Forelimb muscle (tissue), 1 donor: ENCODE measurements around the gene MAP3K3. TPM values are rescaled to one million over a fixed set of nuclear protein-coding genes. Genes with fewer than 3 reads are reported as not detected.
A peak's percentile ranks its signal among the peaks of the same experiment; 100 is the strongest.

Source experiments
- DNase-seq: peaks from one replicate; pipeline ENCODE4 v3.0.0-alpha.2; 2013; ENCODE audit warnings: low read depth
- polyA plus RNA-seq: library from polyadenylated mRNA; unstranded; fragments of 120-200 nt; gene quantifications from one replicate; pipeline ENCODE4 v1.2.1, GENCODE V29; 2013; ENCODE audit not compliant: insufficient read length

The MAP3K3 gene
- 20.8 TPM for polyA plus RNA-seq

DNA sequence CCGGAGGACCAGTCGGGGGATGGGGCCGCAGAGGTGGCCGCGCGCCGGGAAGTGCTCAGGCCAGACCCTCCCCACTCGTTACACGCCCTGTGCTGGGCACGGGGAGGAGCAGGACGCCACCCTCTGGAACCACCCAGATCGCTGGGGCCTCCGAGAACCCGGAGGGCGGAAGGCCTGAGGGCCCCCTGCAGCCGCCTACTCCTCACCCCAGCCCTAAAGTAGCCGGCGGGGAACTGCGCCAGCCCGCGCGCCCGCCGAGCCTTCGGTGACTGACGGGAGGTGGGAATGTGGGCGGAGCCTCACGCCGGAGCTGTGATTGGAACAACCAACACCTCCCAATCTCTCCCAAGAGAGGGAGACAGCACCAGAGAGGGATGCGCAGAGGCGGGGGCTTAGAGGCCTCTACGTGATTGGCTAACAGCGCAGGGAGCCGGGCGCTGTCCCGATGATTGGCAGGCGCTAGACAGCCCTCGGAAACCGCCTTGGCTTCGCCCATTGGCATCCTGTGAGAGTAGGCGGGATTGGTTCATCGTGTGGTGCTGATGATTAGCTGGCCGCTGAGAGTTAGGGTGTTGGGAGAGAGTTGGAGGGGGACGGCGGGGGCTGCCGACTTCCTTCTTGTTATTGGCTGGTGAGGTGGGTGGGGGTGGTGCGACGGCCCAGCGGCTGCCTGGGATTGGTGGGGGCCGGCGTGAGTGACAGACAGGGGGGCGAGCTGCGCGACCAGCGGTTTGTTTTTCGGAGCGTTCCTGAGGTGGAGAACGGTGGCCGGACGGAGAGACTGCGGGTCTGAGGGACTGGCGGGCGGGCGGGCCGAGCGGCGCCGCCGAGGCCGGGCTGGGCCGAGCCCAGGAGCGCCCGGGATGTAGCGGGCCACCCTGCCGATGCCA lies at the start of gene MAP3K3:
TSS of gene MAP3K3 (plus strand) at position 734 of the 890 bp plus-strand sequence. CDS start 343 bp downstream, outside the sequence.
- peak; percentile 99 for DNase-seq

- DNase-seq: no peak
Measured at GRCh38 chr17:63573634-63574033, 48.6 kb upstream of the MAP3K3 start.

DNA sequence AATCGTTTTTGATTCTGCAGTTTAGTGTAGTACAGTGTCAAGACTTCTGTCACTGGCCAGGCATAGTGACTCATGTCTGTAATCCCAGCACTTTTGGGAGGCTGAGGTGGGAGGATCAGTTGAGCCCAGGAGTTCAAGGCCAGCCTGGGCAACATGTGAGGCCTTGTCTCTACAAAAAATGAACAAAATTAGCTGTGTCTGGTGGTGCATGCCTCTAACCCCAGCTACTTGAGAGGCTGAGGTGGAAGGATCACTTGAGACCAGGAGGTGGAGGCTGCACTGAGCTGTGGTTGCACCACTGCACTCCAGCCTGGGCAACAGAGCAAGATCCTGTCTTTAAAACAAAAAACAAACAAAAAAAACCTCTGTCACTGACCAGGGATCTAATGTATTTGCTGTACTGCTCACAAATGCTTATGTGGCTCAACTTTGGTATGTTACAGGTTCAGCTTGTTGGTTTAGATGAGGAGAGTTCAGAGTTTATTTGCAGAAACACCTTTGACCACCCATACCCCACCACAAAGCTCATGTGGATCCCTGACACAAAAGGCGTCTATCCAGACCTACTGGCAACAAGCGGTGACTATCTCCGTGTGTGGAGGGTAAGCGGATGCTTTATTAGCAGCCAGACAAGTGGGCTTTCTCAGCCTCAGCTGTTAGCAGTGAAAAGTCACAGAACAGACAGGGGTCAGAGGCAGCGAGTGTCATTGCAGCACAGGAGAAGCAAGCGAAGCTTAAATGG lies 44.0 kb upstream of the MAP3K3 start:
- no peak for DNase-seq

GRCh38 chr17:63578769-63579111 lies 43.5 kb upstream of the MAP3K3 start:
- DNase-seq: no peak

DNA sequence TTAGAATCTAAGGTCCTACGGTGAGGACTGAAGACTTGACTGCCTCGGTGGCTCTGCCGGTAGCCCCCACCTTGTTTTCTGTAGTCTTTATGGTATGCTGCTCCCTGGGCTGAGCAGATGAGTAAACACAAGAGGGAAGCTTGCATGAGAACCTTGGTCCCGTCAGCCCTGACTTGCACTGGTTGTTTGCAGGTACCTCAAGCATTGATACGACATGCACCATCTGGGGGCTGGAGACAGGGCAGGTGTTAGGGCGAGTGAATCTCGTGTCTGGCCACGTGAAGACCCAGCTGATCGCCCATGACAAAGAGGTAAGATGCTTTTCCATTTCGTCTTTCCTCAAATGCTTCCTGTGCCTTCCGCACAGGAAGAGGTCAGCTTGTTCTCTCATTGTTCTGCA lies 42.6 kb upstream of the MAP3K3 start:
- DNase-seq: no peak

- DNase-seq: no peak
Measured at GRCh38 chr17:63587770-63588169, 34.4 kb upstream of the MAP3K3 start.

DNA sequence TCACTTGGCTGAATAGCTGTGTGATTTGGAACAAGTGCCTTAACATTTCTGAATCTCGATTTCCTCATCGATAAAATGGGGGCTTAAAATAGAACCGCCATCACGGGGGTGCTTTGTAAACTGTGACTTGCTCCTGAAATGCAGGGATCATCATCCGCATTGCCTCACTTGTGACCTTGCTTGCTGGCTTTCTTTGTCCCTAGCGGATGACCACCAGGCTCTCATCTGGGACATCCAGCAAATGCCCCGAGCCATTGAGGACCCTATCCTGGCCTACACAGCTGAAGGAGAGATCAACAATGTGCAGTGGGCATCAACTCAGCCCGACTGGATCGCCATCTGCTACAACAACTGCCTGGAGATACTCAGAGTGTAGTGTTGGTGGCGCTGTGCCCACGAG lies 33.4 kb upstream of the MAP3K3 start:
- DNase-seq: no peak

DNA sequence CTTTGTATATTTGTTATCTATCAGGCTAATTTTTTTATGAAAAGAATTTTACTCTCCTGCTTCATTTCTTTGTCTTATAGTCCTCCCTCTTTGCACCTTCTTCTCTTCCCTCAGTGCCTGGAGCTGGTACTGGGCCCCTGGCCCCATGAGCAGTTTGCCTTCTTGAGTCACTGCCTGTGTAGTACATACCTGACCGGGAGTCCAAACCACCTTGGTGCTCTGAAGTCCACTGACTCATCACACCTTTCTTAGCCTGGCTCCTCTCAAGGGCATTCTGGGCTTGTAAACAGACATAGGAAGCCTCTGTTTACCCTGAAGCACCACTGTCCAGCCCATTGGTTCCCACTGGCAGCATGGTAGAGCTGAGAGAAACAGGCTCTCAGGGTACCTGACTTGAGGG lies 32.6 kb upstream of the MAP3K3 start:
- DNase-seq: no peak

DNA sequence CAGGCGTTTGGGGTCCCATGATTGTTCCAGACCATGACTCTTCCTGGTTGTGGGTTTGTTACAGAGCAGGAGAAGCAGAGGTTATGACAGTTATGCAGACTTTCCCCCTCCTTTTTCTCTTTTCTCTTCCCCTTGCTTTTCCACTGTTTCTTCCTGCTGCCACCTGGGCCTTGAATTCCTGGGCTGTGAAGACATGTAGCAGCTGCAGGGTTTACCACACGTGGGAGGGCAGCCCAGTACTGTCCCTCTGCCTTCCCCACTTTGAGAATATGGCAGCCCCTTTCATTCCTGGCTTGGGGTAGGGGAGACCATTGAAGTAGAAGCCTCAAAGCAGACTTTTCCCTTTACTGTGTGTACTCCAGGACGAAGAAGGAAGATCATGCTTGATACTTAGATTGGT lies 29.4 kb upstream of the MAP3K3 start:
- no peak for DNase-seq

- DNase-seq: no peak
Measured at GRCh38 chr17:63595132-63595531, 27.1 kb upstream of the MAP3K3 start.

GRCh38 chr17:63596856-63597586 lies 25.2 kb upstream of the MAP3K3 start:
- DNase-seq: no peak

- DNase-seq: no peak
Measured at GRCh38 chr17:63598281-63598680, 23.9 kb upstream of the MAP3K3 start.

GRCh38 chr17:63600569-63601438 lies 21.4 kb upstream of the MAP3K3 start, which contains the start of gene TACO1:
TACO1 (plus strand) TSS chr17:63600895; CDS start chr17:63601084, 189 bp downstream.
- no peak for DNase-seq

- no peak for DNase-seq
Measured at GRCh38 chr17:63601439-63602371, 20.5 kb upstream of the MAP3K3 start.

DNA sequence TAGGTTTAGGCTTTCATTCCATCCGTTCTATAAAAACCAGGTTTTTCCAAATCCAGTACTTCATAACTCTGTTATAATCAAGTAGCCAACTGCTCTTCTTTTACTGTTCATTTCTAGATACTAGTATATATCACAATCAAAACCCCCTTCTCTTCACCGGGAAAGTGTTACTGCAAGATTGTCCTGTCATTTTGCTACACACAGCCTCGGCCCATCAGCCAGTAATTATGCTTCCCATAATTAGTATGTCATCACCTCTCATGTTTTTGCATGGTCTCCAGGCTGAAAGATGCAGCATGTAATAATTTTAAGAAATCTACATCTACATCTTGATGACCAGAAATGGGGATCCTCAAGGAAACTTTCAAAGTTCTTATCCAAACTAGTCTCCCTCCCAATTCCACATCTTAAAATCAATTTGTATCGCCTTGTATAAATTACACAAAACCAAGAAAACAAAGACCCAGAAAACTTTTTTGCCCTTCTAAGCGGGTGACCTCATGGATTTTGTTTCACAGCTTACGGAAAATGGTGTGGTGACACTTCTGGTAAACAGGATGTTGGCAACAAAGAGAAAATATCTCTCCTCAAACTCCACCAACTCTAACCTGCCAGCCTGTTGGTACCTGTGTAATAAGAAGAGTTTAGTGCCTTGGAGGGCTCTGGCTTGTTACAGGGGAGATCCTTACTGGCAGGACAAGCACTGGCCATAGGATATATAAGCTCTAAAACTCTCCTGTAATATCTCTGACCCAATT lies 12.2 kb upstream of the MAP3K3 start:
- no peak for DNase-seq

DNA sequence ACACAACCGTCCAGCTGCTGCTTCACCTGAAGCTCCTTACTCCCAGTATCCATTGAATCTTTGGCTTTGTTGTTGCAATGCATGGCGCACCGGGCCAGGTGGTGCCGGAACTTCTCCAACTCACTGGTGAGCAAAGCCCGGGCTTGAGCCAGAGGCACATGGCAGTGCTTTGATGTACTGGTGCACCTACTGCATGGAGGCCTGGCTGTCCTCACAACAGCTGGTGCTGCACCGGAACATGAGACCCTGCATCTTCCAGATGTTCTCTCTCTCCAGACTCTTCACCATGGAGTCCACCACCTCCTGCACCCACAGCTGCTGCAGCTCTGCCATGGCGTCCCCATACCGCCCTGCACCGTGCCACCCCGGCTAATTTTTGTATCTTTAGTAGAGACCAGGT lies 11.4 kb upstream of the MAP3K3 start:
- no peak for DNase-seq

DNA sequence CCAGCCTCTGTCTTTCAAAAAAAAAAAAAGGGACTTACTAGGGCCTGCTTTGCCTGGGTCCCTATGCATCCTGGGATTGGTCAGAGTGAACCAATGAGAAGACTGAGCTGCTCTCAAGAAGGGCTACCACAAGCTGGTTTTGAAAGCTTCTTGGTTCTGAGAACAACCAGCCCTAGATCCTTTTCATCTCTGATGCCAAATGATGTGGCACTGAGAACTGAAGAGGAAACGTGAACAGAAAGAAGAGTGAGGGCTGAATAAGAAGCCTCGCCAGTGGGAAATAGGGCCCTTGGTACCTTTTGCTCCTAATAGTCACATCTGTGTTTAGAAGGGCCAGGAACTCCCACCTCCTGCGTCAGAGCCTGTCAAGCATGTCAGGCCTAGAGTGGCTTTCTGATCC lies 10.9 kb upstream of the MAP3K3 start:
- DNase-seq: no peak

DNA sequence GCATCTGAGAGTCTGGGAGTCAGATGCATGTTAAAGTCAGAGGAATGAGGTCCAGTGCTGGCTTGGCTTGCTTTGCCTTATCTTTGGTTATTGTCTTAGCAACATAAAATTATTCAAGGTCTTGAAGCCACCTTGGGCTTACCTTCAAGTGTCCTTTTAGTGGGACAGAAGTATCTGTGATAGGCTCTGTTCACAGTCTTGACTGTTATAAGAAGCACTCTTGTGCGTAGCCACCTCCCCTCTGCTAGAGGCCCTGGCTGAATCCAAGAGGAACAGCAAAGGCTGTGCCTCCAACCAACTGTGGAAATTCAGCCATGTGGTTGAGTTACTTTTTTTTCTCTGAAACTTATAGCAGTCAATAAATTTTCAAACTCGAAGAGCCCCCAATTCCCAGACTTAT lies 8.6 kb upstream of the MAP3K3 start:
- DNase-seq: no peak

DNA sequence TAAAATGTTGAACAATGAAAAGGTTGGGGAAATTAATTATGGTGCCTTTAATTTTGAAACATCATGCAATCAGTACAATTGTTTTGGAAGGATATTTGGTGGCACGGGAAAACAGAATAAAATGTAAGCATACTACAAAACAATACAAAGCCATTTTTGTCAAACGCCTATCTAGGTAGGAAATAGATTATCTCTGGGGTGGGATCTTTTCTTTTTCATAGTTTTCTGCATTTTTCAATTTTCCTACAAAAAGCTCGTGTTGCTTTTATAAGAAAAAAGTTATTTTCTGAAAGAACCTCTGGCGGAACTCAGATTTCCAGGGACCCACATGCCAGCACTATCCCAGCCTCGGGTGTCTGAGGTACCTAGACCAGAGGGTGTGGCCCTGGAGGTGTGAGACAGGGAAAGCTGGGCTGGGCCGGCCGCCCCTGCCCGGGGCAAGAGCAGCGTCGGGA lies 961 bp upstream of the MAP3K3 start:
- DNase-seq: no peak
